Measurements from ENCODE around the gene ADPRHL1.

DNA sequence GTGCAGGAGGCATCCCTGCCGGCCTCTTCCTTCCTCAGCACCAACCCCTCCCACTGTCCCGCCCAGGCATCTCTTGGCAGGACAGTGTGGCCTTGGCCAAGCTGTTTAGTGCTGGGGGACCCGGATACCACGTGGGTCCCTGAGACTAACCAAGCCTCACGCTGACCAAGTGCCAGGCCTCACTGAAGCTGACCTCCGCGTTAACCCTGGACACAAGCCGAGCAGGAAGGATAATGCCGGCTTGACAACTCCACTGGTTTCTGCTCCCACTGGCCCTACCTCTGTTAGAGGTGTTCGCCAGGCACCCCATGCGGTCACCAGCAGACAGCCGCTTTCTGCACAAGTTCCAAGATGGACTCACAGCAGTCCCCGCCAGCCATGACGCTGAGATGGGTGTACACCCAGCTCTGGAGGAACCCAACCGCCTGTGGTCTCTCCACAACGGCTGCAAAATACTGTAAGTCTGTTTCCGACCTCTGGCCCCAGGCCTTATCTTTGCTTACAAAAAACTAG lies 101.7 kb downstream of the ADPRHL1 start:
- TF ChIP-seq, protein P1, sequence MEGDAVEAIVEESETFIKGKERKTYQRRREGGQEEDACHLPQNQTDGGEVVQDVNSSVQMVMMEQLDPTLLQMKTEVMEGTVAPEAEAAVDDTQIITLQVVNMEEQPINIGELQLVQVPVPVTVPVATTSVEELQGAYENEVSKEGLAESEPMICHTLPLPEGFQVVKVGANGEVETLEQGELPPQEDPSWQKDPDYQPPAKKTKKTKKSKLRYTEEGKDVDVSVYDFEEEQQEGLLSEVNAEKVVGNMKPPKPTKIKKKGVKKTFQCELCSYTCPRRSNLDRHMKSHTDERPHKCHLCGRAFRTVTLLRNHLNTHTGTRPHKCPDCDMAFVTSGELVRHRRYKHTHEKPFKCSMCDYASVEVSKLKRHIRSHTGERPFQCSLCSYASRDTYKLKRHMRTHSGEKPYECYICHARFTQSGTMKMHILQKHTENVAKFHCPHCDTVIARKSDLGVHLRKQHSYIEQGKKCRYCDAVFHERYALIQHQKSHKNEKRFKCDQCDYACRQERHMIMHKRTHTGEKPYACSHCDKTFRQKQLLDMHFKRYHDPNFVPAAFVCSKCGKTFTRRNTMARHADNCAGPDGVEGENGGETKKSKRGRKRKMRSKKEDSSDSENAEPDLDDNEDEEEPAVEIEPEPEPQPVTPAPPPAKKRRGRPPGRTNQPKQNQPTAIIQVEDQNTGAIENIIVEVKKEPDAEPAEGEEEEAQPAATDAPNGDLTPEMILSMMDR (IDR thresholded peaks at IDR 0.05; ENCODE audit: low read depth, low read length, poor library complexity, severe bottlenecking) = no peak
- TF ChIP-seq EZH2phosphoT487 (IDR thresholded peaks at IDR 0.05; ENCODE audit: borderline replicate concordance, low read length) = no peak
